Measurements from ENCODE around the gene CCDC24.

DNA sequence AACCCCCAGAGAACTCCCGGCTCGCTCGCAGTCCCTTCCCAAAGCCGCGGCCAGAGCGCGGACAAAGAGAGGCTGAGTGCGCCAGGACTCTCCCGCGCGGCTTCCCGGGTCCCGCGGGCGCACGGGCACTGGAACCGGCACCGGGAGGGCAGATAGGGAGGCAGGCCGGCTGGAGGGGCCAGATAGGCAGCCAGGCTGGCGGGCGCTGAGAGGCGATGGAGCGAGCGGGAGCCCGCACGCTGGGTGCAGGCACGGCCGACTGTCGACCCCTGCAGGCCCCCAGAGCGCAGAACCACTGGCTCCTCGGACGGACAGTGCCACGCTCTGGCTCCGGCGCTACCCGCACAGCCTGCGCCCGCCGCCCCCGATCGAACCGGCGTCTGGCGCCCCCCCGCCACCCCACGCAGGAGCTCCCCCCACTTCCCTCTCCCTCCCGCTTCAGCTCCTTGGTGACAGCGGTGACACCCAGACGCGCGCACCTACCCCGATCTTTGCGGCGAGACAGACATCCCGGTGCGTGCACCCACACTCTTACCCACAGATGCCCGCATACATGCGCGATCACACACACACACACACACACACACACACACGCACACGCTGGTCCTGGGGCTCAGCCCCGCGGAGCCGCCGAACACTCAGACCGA lies 39.3 kb downstream of the CCDC24 start:
- TF ChIP-seq POLR2A (IDR thresholded peaks at IDR 0.05) (no peak), EP300 (IDR thresholded peaks at IDR 0.05) (no peak), POLR2AphosphoS5 (IDR thresholded peaks at IDR 0.05) (no peak)
- TF ChIP-seq, protein P1, sequence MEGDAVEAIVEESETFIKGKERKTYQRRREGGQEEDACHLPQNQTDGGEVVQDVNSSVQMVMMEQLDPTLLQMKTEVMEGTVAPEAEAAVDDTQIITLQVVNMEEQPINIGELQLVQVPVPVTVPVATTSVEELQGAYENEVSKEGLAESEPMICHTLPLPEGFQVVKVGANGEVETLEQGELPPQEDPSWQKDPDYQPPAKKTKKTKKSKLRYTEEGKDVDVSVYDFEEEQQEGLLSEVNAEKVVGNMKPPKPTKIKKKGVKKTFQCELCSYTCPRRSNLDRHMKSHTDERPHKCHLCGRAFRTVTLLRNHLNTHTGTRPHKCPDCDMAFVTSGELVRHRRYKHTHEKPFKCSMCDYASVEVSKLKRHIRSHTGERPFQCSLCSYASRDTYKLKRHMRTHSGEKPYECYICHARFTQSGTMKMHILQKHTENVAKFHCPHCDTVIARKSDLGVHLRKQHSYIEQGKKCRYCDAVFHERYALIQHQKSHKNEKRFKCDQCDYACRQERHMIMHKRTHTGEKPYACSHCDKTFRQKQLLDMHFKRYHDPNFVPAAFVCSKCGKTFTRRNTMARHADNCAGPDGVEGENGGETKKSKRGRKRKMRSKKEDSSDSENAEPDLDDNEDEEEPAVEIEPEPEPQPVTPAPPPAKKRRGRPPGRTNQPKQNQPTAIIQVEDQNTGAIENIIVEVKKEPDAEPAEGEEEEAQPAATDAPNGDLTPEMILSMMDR (IDR thresholded peaks at IDR 0.05): no peak

All from suprapubic skin (tissue), 4 donors.